ENCODE results near the gene NSD1.
"Not testable (repeated sequence)": the region's sequence is repeated elsewhere in the genome, so short reads cannot be mapped to it uniquely, and the experiment has no call there.

The NSD1 gene

GRCh38 chr5:177241768-177242167, 108.2 kb downstream of the NSD1 start:
- DNase-seq: no peak

- no peak for DNase-seq
Observed at GRCh38 chr5:177242304-177242703, 108.7 kb downstream of the NSD1 start.

- DNase-seq: no peak
Observed at GRCh38 chr5:177249761-177250537, 116.4 kb downstream of the NSD1 start.

- DNase-seq: no peak
Observed at GRCh38 chr5:177253252-177253651, 119.7 kb downstream of the NSD1 start.

GRCh38 chr5:177256296-177256695, 122.7 kb downstream of the NSD1 start:
- no peak for DNase-seq

- DNase-seq: not testable (repeated sequence)
Observed at GRCh38 chr5:177258711-177259110, 125.1 kb downstream of the NSD1 start.

- DNase-seq: no peak
Observed at GRCh38 chr5:177260961-177261360, 127.4 kb downstream of the NSD1 start.

- DNase-seq: no peak
Observed at GRCh38 chr5:177261510-177261909, 127.9 kb downstream of the NSD1 start.

- no peak for DNase-seq
Observed at GRCh38 chr5:177264178-177264577, 130.6 kb downstream of the NSD1 start.

- no peak for DNase-seq
Observed at GRCh38 chr5:177265395-177265794, 131.8 kb downstream of the NSD1 start.

- no peak for DNase-seq
Observed at GRCh38 chr5:177269232-177269895, 135.8 kb downstream of the NSD1 start.

GRCh38 chr5:177269976-177270375, 136.4 kb downstream of the NSD1 start:
- no peak for DNase-seq

- DNase-seq: no peak
Observed at GRCh38 chr5:177270653-177271052, 137.1 kb downstream of the NSD1 start.

GRCh38 chr5:177271113-177271512, 137.5 kb downstream of the NSD1 start:
- no peak for DNase-seq

GRCh38 chr5:177275883-177276282, 142.3 kb downstream of the NSD1 start:
- DNase-seq: no peak

- DNase-seq: no peak
Observed at GRCh38 chr5:177276886-177277285, 143.3 kb downstream of the NSD1 start.

- no peak for DNase-seq
Observed at GRCh38 chr5:177288191-177288590, 154.6 kb downstream of the NSD1 start.

GRCh38 chr5:177290816-177291596, 157.4 kb downstream of the NSD1 start:
- DNase-seq: no peak

GRCh38 chr5:177291735-177292134, 158.2 kb downstream of the NSD1 start:
- DNase-seq: no peak

GRCh38 chr5:177293819-177294581, 160.4 kb downstream of the NSD1 start:
- DNase-seq: no peak

GRCh38 chr5:177294632-177295031, 161.1 kb downstream of the NSD1 start:
- no peak for DNase-seq

- no peak for DNase-seq
Observed at GRCh38 chr5:177295924-177296323, 162.4 kb downstream of the NSD1 start.

GRCh38 chr5:177296581-177296980, 163.0 kb downstream of the NSD1 start:
- DNase-seq: no peak

All from activated CD4-positive, alpha-beta T cell treated with anti-CD3 and anti-CD28 coated beads, Interleukin-2, amount 50 U/mL, for 1 hour (primary cell).